Endothelial cell of umbilical vein (primary cell): Measurements from ENCODE around the gene PIF1.

Experiments
- CTCF ChIP-seq, 2 donors: IDR thresholded peaks; 1 replicate in 1 of 2; 2 replicates in 1 of 2; pipeline ENCODE4 v1.5.1; 2011; ENCODE audit warnings: low read length in 2 of 2, mild to moderate bottlenecking in 2 of 2, moderate library complexity in 2 of 2, control low read depth in 1 of 2, inconsistent platforms in 1 of 2, low read depth in 1 of 2; ENCODE audit not compliant: insufficient read depth in 1 of 2; ENCODE audit errors: extremely low read depth in 1 of 2
- EZH2 ChIP-seq: IDR thresholded peaks from 2 replicates; pipeline ENCODE4 v1.6.1; 2012; ENCODE audit warnings: borderline replicate concordance, low read depth, mild to moderate bottlenecking, moderate library complexity, low read length, inconsistent platforms; ENCODE audit not compliant: severe bottlenecking
- GATA2 ChIP-seq: IDR thresholded peaks from 2 replicates; pipeline ENCODE4 v1.7.0; 2011; ENCODE audit warnings: low read depth, mild to moderate bottlenecking, moderate library complexity, mixed read lengths, low read length; ENCODE audit not compliant: insufficient read length, insufficient read depth
- JUN ChIP-seq: IDR thresholded peaks from 2 replicates; pipeline ENCODE4 v1.6.1; 2011; ENCODE audit warnings: borderline replicate concordance, low read depth; ENCODE audit not compliant: insufficient read length, insufficient read depth
- MAX ChIP-seq: IDR thresholded peaks from 2 replicates; pipeline ENCODE4 v1.6.1; 2011; ENCODE audit not compliant: insufficient read depth, insufficient read length
- MYC ChIP-seq: IDR thresholded peaks from one replicate; pipeline ENCODE4 v1.6.1; 2011; ENCODE audit warnings: mild to moderate bottlenecking, low read depth, low read length
- POLR2A ChIP-seq: IDR thresholded peaks from 2 replicates; pipeline ENCODE4 v1.6.1; 2012; ENCODE audit warnings: low read depth, mild to moderate bottlenecking, control low read depth, low read length
- POLR2AphosphoS5 ChIP-seq: IDR thresholded peaks from 2 replicates; pipeline ENCODE4 v1.6.1; 2012; ENCODE audit warnings: low read depth, mild to moderate bottlenecking, control low read depth, low read length, moderate library complexity; ENCODE audit not compliant: insufficient read depth

GRCh38 chr15:64772488-64772887, 53.0 kb downstream of the PIF1 start:
- TF ChIP-seq POLR2AphosphoS5 = no peak
- no peak for TF ChIP-seq POLR2A
- TF ChIP-seq EZH2 = no peak
- TF ChIP-seq CTCF (IDR thresholded peaks at IDR 0.05; ENCODE audit: extremely low read depth in 1 of 2, insufficient read depth in 1 of 2, low read depth in 1 of 2, low read length in 2 of 2) = no peak
- TF ChIP-seq MAX = no peak
- TF ChIP-seq GATA2 = no peak
- TF ChIP-seq JUN = no peak
- TF ChIP-seq MYC = no peak
